ENCODE measurements around the gene LRRC4C.

- TF ChIP-seq, protein P1, sequence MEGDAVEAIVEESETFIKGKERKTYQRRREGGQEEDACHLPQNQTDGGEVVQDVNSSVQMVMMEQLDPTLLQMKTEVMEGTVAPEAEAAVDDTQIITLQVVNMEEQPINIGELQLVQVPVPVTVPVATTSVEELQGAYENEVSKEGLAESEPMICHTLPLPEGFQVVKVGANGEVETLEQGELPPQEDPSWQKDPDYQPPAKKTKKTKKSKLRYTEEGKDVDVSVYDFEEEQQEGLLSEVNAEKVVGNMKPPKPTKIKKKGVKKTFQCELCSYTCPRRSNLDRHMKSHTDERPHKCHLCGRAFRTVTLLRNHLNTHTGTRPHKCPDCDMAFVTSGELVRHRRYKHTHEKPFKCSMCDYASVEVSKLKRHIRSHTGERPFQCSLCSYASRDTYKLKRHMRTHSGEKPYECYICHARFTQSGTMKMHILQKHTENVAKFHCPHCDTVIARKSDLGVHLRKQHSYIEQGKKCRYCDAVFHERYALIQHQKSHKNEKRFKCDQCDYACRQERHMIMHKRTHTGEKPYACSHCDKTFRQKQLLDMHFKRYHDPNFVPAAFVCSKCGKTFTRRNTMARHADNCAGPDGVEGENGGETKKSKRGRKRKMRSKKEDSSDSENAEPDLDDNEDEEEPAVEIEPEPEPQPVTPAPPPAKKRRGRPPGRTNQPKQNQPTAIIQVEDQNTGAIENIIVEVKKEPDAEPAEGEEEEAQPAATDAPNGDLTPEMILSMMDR (IDR thresholded peaks at IDR 0.05) = no peak
- TF ChIP-seq POLR2AphosphoS5 (IDR thresholded peaks at IDR 0.05; ENCODE audit: low read depth, low read length) (no peak), CHD2 (IDR thresholded peaks at IDR 0.05; ENCODE audit: low read length, partially characterized antibody) (no peak), REST (IDR thresholded peaks at IDR 0.05; ENCODE audit: low read depth, low read length) (no peak)
Observed at GRCh38 chr11:41040474-41040873, 419.0 kb downstream of the LRRC4C start.

Data from SK-N-SH (cell line).